PC-3 (cell line): ENCODE data around the gene SERTAD1. TPM values are rescaled to one million over a fixed set of nuclear protein-coding genes. Genes with fewer than 3 reads are reported as not detected.

Experiments
- ATAC-seq: fragments of 200-7000 bp; cut with Tn5 transposase; 2 replicates; pipeline ENCODE4 v1.9.1; 2020; ENCODE audit warnings: mild to moderate bottlenecking, moderate library complexity
- BruUV-seq: library from RNA; stranded (reverse); fragments of 400-500 nt; replicated peaks from 2 replicates; lab custom pipeline; 2021; lab: Mats Ljungman, UMichigan
- CTCF ChIA-PET: fragments of 300-600 bp; sonication (Branson Sonifier 250); formaldehyde crosslinking; loops from one replicate; lab custom pipeline; 2022; ENCODE audit warnings: antibody characterized with exemption; lab: Charles Lee
- POLR2A ChIA-PET: fragments of 300-600 bp; sonication (Branson Sonifier 250); formaldehyde crosslinking; loops from one replicate; lab custom pipeline; 2022; ENCODE audit warnings: antibody characterized with exemption; ENCODE audit not compliant: unreplicated experiment; lab: Charles Lee
- DNase-seq: peaks from one replicate; pipeline ENCODE4 v3.0.0-alpha.2; 2015
- H2AFZ ChIP-seq: fragments of 300-600 bp; sonication (generic); 2 replicates; pipeline ENCODE4 v1.6.0; 2016; ENCODE audit warnings: antibody characterized with exemption, low read length
- H3F3A ChIP-seq: fragments of 300-600 bp; sonication (generic); one replicate; pipeline ENCODE4 v1.6.0; 2017; ENCODE audit warnings: antibody characterized with exemption, low read length, control low read depth, mild to moderate bottlenecking; ENCODE audit not compliant: unreplicated experiment
- H3K27ac ChIP-seq: fragments of 300-600 bp; sonication (generic); 2 replicates; pipeline ENCODE4 v1.5.1; 2016; ENCODE audit warnings: mild to moderate bottlenecking, low read length
- H3K27me3 ChIP-seq: fragments of 300-600 bp; sonication (generic); 2 replicates; pipeline ENCODE4 v1.6.1; 2016; ENCODE audit warnings: low read length, mixed read lengths
- H3K36me3 ChIP-seq: fragments of 300-600 bp; sonication (generic); 2 replicates; pipeline ENCODE4 v1.6.1; 2016; ENCODE audit warnings: low read depth, mixed run types, low read length, mixed read lengths
- H3K4me1 ChIP-seq: fragments of 300-600 bp; sonication (generic); 2 replicates; pipeline ENCODE4 v1.5.1; 2016; ENCODE audit warnings: low read length; ENCODE audit not compliant: insufficient read depth
- H3K4me2 ChIP-seq: fragments of 300-600 bp; sonication (generic); 2 replicates; pipeline ENCODE4 v1.6.0; 2016; ENCODE audit warnings: low read length
- H3K4me3 ChIP-seq: fragments of 300-600 bp; sonication (generic); 2 replicates; pipeline ENCODE4 v1.5.1; 2016; ENCODE audit warnings: mild to moderate bottlenecking, low read length, mixed read lengths
- H3K79me2 ChIP-seq: fragments of 300-600 bp; sonication (generic); 2 replicates; pipeline ENCODE4 v1.6.1; 2017; ENCODE audit warnings: low read length, mixed read lengths
- H3K9ac ChIP-seq: fragments of 300-600 bp; sonication (generic); 2 replicates; pipeline ENCODE4 v1.6.0; 2016; ENCODE audit warnings: mild to moderate bottlenecking, low read length
- H3K9me2 ChIP-seq: fragments of 300-600 bp; sonication (generic); replicated peaks from 2 replicates; pipeline ENCODE4 v1.6.1; 2016; ENCODE audit warnings: mixed run types, low read length, mixed read lengths
- H3K9me3 ChIP-seq: fragments of 300-600 bp; sonication (generic); 2 replicates; pipeline ENCODE4 v1.6.1; 2016; ENCODE audit warnings: low read length, mixed read lengths
- H4K20me1 ChIP-seq: fragments of 300-600 bp; sonication (generic); 2 replicates; pipeline ENCODE4 v1.6.1; 2016; ENCODE audit warnings: low read length, mixed read lengths
- CTCF ChIP-seq: fragments of 300-600 bp; sonication (generic); conservative IDR thresholded peaks from 2 replicates; pipeline ENCODE4 v1.5.1; 2017; ENCODE audit warnings: antibody characterized with exemption, low read depth, mild to moderate bottlenecking, low read length
- EZH2 ChIP-seq: fragments of 300-600 bp; sonication (generic); IDR thresholded peaks from one replicate; pipeline ENCODE4 v1.6.1; 2017; ENCODE audit warnings: antibody characterized with exemption, mild to moderate bottlenecking, low read length; ENCODE audit not compliant: unreplicated experiment
- EZH2phosphoT487 ChIP-seq: fragments of 300-600 bp; sonication (generic); IDR thresholded peaks from 2 replicates; pipeline ENCODE4 v1.6.1; 2018; ENCODE audit warnings: mild to moderate bottlenecking, antibody characterized with exemption, low read length, borderline replicate concordance
- intact Hi-C: fragments of 100-400 bp; cut with micrococcal nuclease; formaldehyde crosslinking; loops from 2 replicates; pipeline ENCODE4 v1.9.0; 2023
- total RNA-seq: library from RNA; depleted of rRNA; stranded (reverse); fragments of >200 nt; gene quantifications from 2 replicates; pipeline ENCODE4 v1.2.3, GENCODE V29; 2014

Gene SERTAD1
- total RNA-seq, 1 experiment from 2014 or later: 16.8 TPM

DNA sequence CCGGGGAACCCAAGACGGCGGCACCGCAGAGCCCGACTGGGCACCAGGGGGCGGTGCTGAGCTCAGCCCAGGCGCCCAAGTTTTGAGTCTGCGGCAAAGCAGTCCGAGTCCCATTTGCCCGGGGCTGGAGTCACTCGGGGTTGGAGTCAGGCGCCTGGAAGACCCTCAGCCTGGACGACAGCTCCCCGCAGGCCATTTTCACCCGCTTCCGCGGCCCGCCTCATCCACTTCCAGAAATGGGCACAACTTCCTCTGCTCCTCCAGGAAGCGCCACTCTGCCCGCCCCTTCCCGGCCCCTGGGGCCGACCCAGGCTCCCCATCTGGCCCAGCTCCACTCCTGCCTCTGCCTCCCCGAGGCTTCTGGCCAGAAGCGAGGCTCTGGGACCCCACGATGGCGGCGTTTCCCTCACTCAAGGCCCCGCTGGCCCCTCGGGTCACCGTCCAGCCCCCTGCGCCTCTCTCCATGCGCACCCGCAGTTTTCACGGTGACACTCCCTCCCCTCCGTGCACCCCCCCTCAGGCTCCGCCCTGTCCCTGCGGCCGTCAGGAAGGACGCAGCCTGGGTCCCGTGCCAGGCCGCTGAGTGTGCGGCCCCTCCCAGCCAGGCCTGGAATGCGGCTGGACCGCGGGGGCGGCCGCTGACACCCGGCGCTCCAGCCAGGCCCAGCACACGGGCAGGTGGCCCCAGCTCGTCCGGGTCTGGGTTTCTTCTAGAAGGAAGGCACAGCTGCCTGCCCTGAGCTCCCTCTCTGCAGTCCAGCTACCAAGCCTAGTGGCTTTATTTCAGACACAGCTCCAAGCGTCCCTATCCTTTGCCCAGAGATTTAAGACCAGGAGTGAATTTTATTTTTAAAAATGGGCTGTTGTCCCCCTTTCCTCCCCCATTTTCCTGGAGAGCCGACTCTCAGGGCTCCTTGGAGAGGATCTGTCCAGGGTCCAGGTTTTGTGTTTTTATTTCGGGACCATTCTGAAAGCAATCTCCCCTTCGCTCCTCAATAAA, 4.7 kb downstream of the SERTAD1 start:
- H3K36me3 ChIP-seq: peaks cover 8% of the 10 kb centered on the region; the same call in 1 of the 2 replicates
- H3K9me3 ChIP-seq: no peaks in the 10 kb centered on the region
- H3K4me2 ChIP-seq: peak overlapping the region; percentile 90
- ChIA-PET POLR2A (interaction anchor here (0.8 to 1.0 kb wide), 2 partner anchors 12 to 45 kb away, joined by 4 to 9 read pairs; partner anchors contain the start of gene BLVRB), CTCF (interaction anchor here (0.6 to 1.5 kb wide), 9 partner anchors 18 to 500 kb away, joined by 3 to 8 read pairs (median 4); partner anchors contain the start of genes C19orf47, PLD3 and SERTAD3)
- TF ChIP-seq EZH2 (no peak), CTCF (peak; percentile 81)
- H3K27me3 ChIP-seq: no peaks in the 10 kb centered on the region
- H3K4me1 ChIP-seq: peaks cover 10% of the 10 kb centered on the region
- intact Hi-C loops: loop anchor here (2.0 to 5.0 kb wide), 2 partner anchors 22 to 74 kb away; partner anchors contain the start of genes C19orf47 and PLD3
- DNase-seq (peak; percentile 93), ATAC-seq (peak; percentile 70)
- peak overlapping the region; percentile 75 for H3K9ac ChIP-seq
- no peaks in the 10 kb centered on the region for H3K9me2 ChIP-seq
- no peaks in the 10 kb centered on the region for H4K20me1 ChIP-seq
- H3K4me3 ChIP-seq: peak overlapping the region; percentile 76
- H2AFZ ChIP-seq: peak overlapping the region; percentile 79
- peaks cover 33% of the 10 kb centered on the region for H3K79me2 ChIP-seq
- H3F3A ChIP-seq: no peaks in the 10 kb centered on the region
- BruUV-seq: TSS peak; percentile 82
- H3K27ac ChIP-seq: peak overlapping the region; percentile 70

DNA sequence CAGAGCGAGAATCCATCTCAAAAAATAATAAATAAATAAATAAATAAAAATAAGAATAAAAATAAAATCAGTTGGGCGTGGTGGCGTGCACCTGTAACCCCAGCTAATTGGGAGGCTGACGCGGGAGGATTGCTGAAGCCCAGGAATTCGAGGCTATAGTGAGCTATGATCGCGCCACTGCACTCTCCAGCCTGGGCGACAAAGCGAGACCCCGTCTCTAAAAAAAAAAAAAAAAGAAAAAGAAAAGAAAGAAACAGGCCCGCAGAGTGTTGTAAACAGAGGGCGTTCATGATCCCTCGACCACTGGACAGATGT, 5.4 kb downstream of the SERTAD1 start:
- DNase-seq: no peak
- H3K27ac ChIP-seq: peak overlapping the region; percentile 70
- H3K4me3 ChIP-seq: peak overlapping the region; percentile 76
- peak overlapping the region; percentile 79 for H2AFZ ChIP-seq
- intact Hi-C loops: loop anchor here (2.0 to 5.0 kb wide), 2 partner anchors 22 to 73 kb away; partner anchors contain the start of genes C19orf47 and PLD3
- peaks cover 8% of the 10 kb centered on the region; the same call in 1 of the 2 replicates for H3K36me3 ChIP-seq
- H3F3A ChIP-seq: no peaks in the 10 kb centered on the region
- H3K4me1 ChIP-seq: peaks cover 10% of the 10 kb centered on the region
- H4K20me1 ChIP-seq: no peaks in the 10 kb centered on the region
- H3K9me3 ChIP-seq: no peaks in the 10 kb centered on the region
- TF ChIP-seq EZH2: no peak
- TF ChIP-seq CTCF: no peak
- no peak for TF ChIP-seq EZH2phosphoT487
- ChIA-PET POLR2A (interaction anchor here (0.5 to 0.8 kb wide), 2 partner anchors 12 to 43 kb away, joined by 4 to 10 read pairs; no protein-coding TSS in a partner anchor), CTCF (interaction anchor here (0.6 to 1.5 kb wide), 10 partner anchors 17 to 501 kb away, joined by 3 to 11 read pairs (median 4); partner anchors contain the start of genes C19orf47, PLD3 and SERTAD3)
- no peaks in the 10 kb centered on the region for H3K9me2 ChIP-seq
- no peak for ATAC-seq
- peaks cover 33% of the 10 kb centered on the region for H3K79me2 ChIP-seq
- peak overlapping the region; percentile 75 for H3K9ac ChIP-seq
- no peaks in the 10 kb centered on the region for H3K27me3 ChIP-seq
- no TSS peak for BruUV-seq
- peak overlapping the region; percentile 90 for H3K4me2 ChIP-seq
